Panc1 (cell line): ENCODE measurements around the gene TEAD2.

Source experiments
- CTCF ChIP-seq: fragments of 450-650 bp; IDR thresholded peaks from 2 replicates; pipeline ENCODE4 v1.5.1; 2017; ENCODE audit warnings: mild to moderate bottlenecking
- REST ChIP-seq, 2 experiments: IDR thresholded peaks; 2 replicates each; pipeline ENCODE4 v1.6.1; 2011 to 2012; ENCODE audit warnings: low read depth in 2 of 2, control low read depth in 1 of 2, low read length in 1 of 2, mild to moderate bottlenecking in 1 of 2, moderate library complexity in 1 of 2; ENCODE audit not compliant: insufficient read depth in 1 of 2

- TF ChIP-seq CTCF (no peak), REST (IDR thresholded peaks at IDR 0.05; ENCODE audit: insufficient read depth in 1 of 2, low read depth in 2 of 2, low read length in 1 of 2) (no peak)
Measured at GRCh38 chr19:49315111-49315510, 47.1 kb downstream of the TEAD2 start.
